ENCODE data around the gene COL6A2. TPM values are rescaled to one million over a fixed set of nuclear protein-coding genes. Genes with fewer than 3 reads are reported as not detected.

COL6A2 gene
- total and polyA plus RNA-seq, 2 of the 13 experiments (the other 11 are each of a cell fraction or from before 2014, with no cell fraction given), result 0.07 to 0.41 TPM

DNA sequence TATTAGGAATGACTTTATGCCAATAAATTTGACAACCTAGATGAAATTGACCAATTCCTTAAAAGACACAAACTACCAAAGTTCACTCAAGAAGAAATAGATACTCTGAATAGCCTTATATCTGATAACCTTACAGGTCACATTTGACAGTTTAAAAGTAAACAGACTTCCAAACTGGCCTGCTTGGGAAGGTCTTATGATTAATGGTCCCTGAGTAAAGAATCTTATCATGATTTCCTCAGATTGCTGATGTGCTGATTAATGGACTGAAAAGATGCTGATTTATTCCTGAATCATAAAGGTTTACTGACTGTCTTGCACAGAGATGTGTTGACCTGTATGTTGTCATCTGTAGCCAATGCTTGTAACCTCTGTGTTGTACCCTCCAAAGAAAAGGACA is 67.2 kb downstream of the COL6A2 start (continued):
- TF ChIP-seq MYC (CRISPR knock-in tag; IDR thresholded peaks at IDR 0.05; ENCODE audit: borderline replicate concordance), result no peak
- no peak for TF ChIP-seq CC2D1A (CRISPR knock-in tag; IDR thresholded peaks at IDR 0.05)
- no peak for TF ChIP-seq ZNF720 (CRISPR knock-in tag; IDR thresholded peaks at IDR 0.05)
- no peak for TF ChIP-seq HNF4G (IDR thresholded peaks at IDR 0.05; ENCODE audit: borderline replicate concordance, low read depth, low read length)
- no peak for TF ChIP-seq HNF4G (CRISPR knock-in tag; IDR thresholded peaks at IDR 0.05; ENCODE audit: borderline replicate concordance, low read depth)

DNA sequence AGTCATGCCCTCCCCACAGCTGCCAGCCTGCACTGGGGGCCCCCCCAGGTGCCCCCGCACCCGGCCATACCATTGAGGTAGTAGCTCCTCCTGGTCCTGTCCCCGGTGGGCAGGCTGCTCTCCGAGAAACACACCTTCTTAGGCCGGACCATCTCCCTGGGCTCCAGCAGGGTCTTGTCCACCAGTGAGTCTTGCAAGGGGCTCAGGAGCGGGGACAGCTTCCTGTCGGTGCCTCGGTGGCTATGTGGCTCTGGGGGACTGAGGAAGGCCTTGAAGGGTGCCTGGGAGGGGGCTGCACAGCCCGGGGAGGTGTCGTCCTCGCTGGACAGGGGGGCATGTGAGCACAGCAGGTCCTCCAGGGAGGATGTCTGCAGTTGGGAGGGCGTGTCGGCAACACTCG is 70.3 kb downstream of the COL6A2 start:
- Histone ChIP-seq H3K4me3 (replicated peaks in 1 of 3; ENCODE audit: insufficient read depth in 1 of 3, low read depth in 2 of 3, low read length in 3 of 3) (no peak overlapping the region), H3K79me2 (ENCODE audit: insufficient read depth, low read length) (no peaks in the 10 kb centered on the region), H3K9me3 (ENCODE audit: low read length) (no peaks in the 10 kb centered on the region), H4K20me1 (ENCODE audit: insufficient read depth, low read length) (no peaks in the 10 kb centered on the region), H3K4me2 (ENCODE audit: low read depth, low read length) (no peak overlapping the region), H3K27me3 (ENCODE audit: control insufficient read depth in 1 of 2, insufficient read depth in 2 of 2, low read length in 2 of 2) (no peaks in the 10 kb centered on the region; a peak in 1 of 5 replicates), H2AFZ (ENCODE audit: low read length) (no peak overlapping the region), H3K9ac (ENCODE audit: insufficient read depth, low read depth, low read length) (no peak overlapping the region), H3K27ac (ENCODE audit: extremely low read length, insufficient read depth, low read length) (no peak overlapping the region), H3K4me1 (ENCODE audit: insufficient read depth, low read length) (no peaks in the 10 kb centered on the region), H3K36me3 (replicated peaks in 1 of 2; ENCODE audit: control insufficient read depth in 1 of 2, insufficient read depth in 2 of 2, low read length in 2 of 2) (no peaks in the 10 kb centered on the region)
- in situ Hi-C loops (cut with HindIII; ENCODE audit: extremely low pct_ligation_motif_present, low pct_unique_long_range_greater_than_20kb) (no loop called here), intact Hi-C loops (cut with micrococcal nuclease; ENCODE audit: unreplicated experiment) (no loop called here)
- ATAC-seq (no peak), DNase-seq (ENCODE audit: low spot score) (no peak), FAIRE-seq (no peak)
- POLR2A ChIA-PET, result no interaction called here
- CTCF ChIA-PET (ENCODE audit: low intra/inter-chr PET ratio, low total read pairs), result no interaction called here
- TF ChIP-seq TP53 (CRISPR knock-in tag; conservative IDR thresholded peaks at IDR 0.05) (no peak), NRL (CRISPR knock-in tag; IDR thresholded peaks at IDR 0.05; ENCODE audit: borderline replicate concordance) (no peak), THYN1 (CRISPR knock-in tag; IDR thresholded peaks at IDR 0.05; ENCODE audit: borderline replicate concordance, low read depth) (no peak)
- TF ChIP-seq, protein P1, sequence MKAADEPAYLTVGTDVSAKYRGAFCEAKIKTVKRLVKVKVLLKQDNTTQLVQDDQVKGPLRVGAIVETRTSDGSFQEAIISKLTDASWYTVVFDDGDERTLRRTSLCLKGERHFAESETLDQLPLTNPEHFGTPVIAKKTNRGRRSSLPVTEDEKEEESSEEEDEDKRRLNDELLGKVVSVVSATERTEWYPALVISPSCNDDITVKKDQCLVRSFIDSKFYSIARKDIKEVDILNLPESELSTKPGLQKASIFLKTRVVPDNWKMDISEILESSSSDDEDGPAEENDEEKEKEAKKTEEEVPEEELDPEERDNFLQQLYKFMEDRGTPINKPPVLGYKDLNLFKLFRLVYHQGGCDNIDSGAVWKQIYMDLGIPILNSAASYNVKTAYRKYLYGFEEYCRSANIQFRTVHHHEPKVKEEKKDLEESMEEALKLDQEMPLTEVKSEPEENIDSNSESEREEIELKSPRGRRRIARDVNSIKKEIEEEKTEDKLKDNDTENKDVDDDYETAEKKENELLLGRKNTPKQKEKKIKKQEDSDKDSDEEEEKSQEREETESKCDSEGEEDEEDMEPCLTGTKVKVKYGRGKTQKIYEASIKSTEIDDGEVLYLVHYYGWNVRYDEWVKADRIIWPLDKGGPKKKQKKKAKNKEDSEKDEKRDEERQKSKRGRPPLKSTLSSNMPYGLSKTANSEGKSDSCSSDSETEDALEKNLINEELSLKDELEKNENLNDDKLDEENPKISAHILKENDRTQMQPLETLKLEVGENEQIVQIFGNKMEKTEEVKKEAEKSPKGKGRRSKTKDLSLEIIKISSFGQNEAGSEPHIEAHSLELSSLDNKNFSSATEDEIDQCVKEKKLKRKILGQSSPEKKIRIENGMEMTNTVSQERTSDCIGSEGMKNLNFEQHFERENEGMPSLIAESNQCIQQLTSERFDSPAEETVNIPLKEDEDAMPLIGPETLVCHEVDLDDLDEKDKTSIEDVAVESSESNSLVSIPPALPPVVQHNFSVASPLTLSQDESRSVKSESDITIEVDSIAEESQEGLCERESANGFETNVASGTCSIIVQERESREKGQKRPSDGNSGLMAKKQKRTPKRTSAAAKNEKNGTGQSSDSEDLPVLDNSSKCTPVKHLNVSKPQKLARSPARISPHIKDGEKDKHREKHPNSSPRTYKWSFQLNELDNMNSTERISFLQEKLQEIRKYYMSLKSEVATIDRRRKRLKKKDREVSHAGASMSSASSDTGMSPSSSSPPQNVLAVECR (CRISPR knock-in tag; IDR thresholded peaks at IDR 0.05; ENCODE audit: borderline replicate concordance), result no peak
- TF ChIP-seq, protein P2, sequence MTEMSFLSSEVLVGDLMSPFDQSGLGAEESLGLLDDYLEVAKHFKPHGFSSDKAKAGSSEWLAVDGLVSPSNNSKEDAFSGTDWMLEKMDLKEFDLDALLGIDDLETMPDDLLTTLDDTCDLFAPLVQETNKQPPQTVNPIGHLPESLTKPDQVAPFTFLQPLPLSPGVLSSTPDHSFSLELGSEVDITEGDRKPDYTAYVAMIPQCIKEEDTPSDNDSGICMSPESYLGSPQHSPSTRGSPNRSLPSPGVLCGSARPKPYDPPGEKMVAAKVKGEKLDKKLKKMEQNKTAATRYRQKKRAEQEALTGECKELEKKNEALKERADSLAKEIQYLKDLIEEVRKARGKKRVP (CRISPR knock-in tag; IDR thresholded peaks at IDR 0.05), result no peak
- BruUV-seq (replicated peaks), result no TSS peak
- WGBS (ENCODE audit: low lambda C conversion rate), result 65% methylated on average over 5 of the region's 14 CpGs
